Testis (tissue), 2 donors: ENCODE measurements around the gene FKBP1B.

Source experiments
- POLR2A ChIP-seq: fragments of 450-650 bp; IDR thresholded peaks from one replicate; pipeline ENCODE4 v1.6.1; 2017; ENCODE audit warnings: antibody characterized with exemption, mild to moderate bottlenecking, moderate library complexity
- TF ChIP-seq, protein P1 (sequence below), 3 experiments: fragments of 450-650 bp in 2 of 3; fragments of 200-600 bp in 1 of 3; sonication (generic) in 1 of 3; IDR thresholded peaks; one replicate each; pipeline ENCODE4 v1.5.1; 2016 to 2019; ENCODE audit warnings: antibody characterized with exemption in 3 of 3, mild to moderate bottlenecking in 2 of 3, moderate library complexity in 1 of 3

- TF ChIP-seq POLR2A: no peak
- TF ChIP-seq, protein P1, sequence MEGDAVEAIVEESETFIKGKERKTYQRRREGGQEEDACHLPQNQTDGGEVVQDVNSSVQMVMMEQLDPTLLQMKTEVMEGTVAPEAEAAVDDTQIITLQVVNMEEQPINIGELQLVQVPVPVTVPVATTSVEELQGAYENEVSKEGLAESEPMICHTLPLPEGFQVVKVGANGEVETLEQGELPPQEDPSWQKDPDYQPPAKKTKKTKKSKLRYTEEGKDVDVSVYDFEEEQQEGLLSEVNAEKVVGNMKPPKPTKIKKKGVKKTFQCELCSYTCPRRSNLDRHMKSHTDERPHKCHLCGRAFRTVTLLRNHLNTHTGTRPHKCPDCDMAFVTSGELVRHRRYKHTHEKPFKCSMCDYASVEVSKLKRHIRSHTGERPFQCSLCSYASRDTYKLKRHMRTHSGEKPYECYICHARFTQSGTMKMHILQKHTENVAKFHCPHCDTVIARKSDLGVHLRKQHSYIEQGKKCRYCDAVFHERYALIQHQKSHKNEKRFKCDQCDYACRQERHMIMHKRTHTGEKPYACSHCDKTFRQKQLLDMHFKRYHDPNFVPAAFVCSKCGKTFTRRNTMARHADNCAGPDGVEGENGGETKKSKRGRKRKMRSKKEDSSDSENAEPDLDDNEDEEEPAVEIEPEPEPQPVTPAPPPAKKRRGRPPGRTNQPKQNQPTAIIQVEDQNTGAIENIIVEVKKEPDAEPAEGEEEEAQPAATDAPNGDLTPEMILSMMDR (IDR thresholded peaks at IDR 0.05): no peak
These were observed 29.3 kb upstream of the FKBP1B start for GRCh38 chr2:24020244-24020643.
